C4-2B (cell line): ENCODE results near the gene ASAP2.

Experiments
- ZFX ChIP-seq: fragments of 450-650 bp; IDR thresholded peaks from 2 replicates; pipeline ENCODE4 v1.6.1; 2017
- TF ChIP-seq, protein P1 (sequence below): fragments of 450-650 bp; conservative IDR thresholded peaks from 2 replicates; pipeline ENCODE4 v1.5.1; 2017; ENCODE audit warnings: mild to moderate bottlenecking

DNA sequence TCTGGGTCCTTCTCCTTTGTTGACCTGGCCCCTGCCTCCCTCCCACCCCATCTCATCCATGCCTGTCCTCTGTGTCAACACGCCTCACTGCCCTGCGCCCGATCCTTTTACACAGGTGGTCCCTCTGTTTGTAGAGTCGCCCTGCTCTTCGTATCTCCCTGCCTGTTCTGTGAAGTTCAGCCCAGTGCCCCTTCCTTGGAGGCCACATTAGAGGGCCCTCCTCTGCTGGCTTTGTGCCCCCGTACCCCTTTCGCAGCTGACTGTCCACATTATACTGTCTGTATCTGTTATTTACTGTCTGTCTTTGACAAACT lies 25.5 kb downstream of the ASAP2 start:
- TF ChIP-seq, protein P1, sequence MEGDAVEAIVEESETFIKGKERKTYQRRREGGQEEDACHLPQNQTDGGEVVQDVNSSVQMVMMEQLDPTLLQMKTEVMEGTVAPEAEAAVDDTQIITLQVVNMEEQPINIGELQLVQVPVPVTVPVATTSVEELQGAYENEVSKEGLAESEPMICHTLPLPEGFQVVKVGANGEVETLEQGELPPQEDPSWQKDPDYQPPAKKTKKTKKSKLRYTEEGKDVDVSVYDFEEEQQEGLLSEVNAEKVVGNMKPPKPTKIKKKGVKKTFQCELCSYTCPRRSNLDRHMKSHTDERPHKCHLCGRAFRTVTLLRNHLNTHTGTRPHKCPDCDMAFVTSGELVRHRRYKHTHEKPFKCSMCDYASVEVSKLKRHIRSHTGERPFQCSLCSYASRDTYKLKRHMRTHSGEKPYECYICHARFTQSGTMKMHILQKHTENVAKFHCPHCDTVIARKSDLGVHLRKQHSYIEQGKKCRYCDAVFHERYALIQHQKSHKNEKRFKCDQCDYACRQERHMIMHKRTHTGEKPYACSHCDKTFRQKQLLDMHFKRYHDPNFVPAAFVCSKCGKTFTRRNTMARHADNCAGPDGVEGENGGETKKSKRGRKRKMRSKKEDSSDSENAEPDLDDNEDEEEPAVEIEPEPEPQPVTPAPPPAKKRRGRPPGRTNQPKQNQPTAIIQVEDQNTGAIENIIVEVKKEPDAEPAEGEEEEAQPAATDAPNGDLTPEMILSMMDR: no peak
- no peak for TF ChIP-seq ZFX
